ENCODE measurements around the gene TSPO2. TPM values are rescaled to one million over a fixed set of nuclear protein-coding genes. Genes with fewer than 3 reads are reported as not detected.
A peak's percentile ranks its signal among the peaks of the same experiment; 100 is the strongest.

The TSPO2 gene
- total and polyA plus RNA-seq, 2 of the 13 experiments (the other 11 are each of a cell fraction or from before 2014, with no cell fraction given) = 0.55 TPM; not detected in 1

GRCh38 chr6:41071923-41072835, 29.9 kb downstream of the TSPO2 start, which contains the start of gene OARD1 (continued):
- TF ChIP-seq RBM39 (IDR thresholded peaks at IDR 0.05; ENCODE audit: low read depth, low read length, poor library complexity, severe bottlenecking) (peak; percentile 95), HHEX (CRISPR knock-in tag; IDR thresholded peaks at IDR 0.05) (no peak), ZC3H4 (CRISPR knock-in tag; IDR thresholded peaks at IDR 0.05; ENCODE audit: borderline replicate concordance) (no peak), SP1 (IDR thresholded peaks at IDR 0.05) (no peak), SP1 (CRISPR knock-in tag; IDR thresholded peaks at IDR 0.05) (peak; percentile 6; the same call in 1 of the 2 replicates), HNRNPLL (IDR thresholded peaks at IDR 0.05; ENCODE audit: low read depth, low read length, poor library complexity, severe bottlenecking) (peak; percentile 93), ZNF691 (CRISPR knock-in tag; IDR thresholded peaks at IDR 0.05; ENCODE audit: borderline replicate concordance, low read depth) (no peak), ATF7-NPFF (CRISPR knock-in tag; IDR thresholded peaks at IDR 0.05; ENCODE audit: low read depth) (peak; percentile 21; the same call in 1 of the 2 replicates), TAF1 (CRISPR knock-in tag; IDR thresholded peaks at IDR 0.05) (peak; percentile 78), MLX (CRISPR knock-in tag; IDR thresholded peaks at IDR 0.05) (peak; percentile 34; the same call in 1 of the 2 replicates), KDM5A (IDR thresholded peaks at IDR 0.05; ENCODE audit: borderline replicate concordance, low read length) (peak; percentile 85; the same call in 1 of the 2 replicates), KIAA2018 (CRISPR knock-in tag; IDR thresholded peaks at IDR 0.05; ENCODE audit: borderline replicate concordance) (no peak), KDM5B (CRISPR knock-in tag; IDR thresholded peaks at IDR 0.05; ENCODE audit: borderline replicate concordance) (peak; percentile 90; the same call in 1 of the 2 replicates), ZGPAT (CRISPR knock-in tag; IDR thresholded peaks at IDR 0.05) (peak; percentile 72), ARHGAP35 (CRISPR knock-in tag; IDR thresholded peaks at IDR 0.05; ENCODE audit: borderline replicate concordance) (no peak)

Data from HepG2 (cell line).